Measurements from ENCODE around the gene DRD3.

The DRD3 gene

GRCh38 chr3:114178770-114179368 lies at the start of gene DRD3:
TSS of gene DRD3 (minus strand) at chr3:114179052. CDS start at chr3:114171992, 7,060 bp downstream.
- in situ Hi-C loops (cut with MboI; ENCODE audit: low sequenced_read_pairs) = no loop called here

DNA sequence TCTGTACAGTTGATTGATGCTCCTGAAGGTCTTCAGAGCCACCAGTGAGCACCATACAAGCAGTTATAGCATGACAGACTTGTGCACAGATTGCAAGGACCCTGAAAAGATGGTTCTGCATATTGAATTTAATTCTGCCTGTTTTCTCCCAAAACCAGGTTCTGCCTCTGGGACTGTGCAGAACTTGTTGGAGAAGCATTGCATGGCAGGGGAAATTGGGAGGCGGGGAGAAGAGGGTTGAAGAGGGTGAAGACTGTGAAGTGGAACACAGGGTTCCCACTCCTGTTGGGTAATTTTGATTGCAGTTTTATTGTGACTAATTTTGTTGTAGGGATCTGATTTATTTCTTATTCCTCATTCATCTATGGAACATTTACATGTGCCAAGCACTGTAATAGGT lies 48.2 kb upstream of the DRD3 start:
- in situ Hi-C loops (cut with MboI; ENCODE audit: low sequenced_read_pairs) = no loop called here

- in situ Hi-C loops (cut with MboI; ENCODE audit: low sequenced_read_pairs) = no loop called here
These were observed 47.5 kb upstream of the DRD3 start for GRCh38 chr3:114226313-114226712.

- in situ Hi-C loops (cut with MboI; ENCODE audit: low sequenced_read_pairs) = no loop called here
These were observed 44.3 kb upstream of the DRD3 start for GRCh38 chr3:114223143-114223542.

- in situ Hi-C loops (cut with MboI; ENCODE audit: low sequenced_read_pairs) = no loop called here
These were observed 43.0 kb upstream of the DRD3 start for GRCh38 chr3:114221881-114222264.

- in situ Hi-C loops (cut with MboI; ENCODE audit: low sequenced_read_pairs) = no loop called here
These were observed 42.5 kb upstream of the DRD3 start for GRCh38 chr3:114221165-114221880.

- in situ Hi-C loops (cut with MboI; ENCODE audit: low sequenced_read_pairs) = no loop called here
These were observed 40.9 kb upstream of the DRD3 start for GRCh38 chr3:114219741-114220140.

- in situ Hi-C loops (cut with MboI; ENCODE audit: low sequenced_read_pairs) = no loop called here
These were observed 39.8 kb upstream of the DRD3 start for GRCh38 chr3:114218578-114219185.

- in situ Hi-C loops (cut with MboI; ENCODE audit: low sequenced_read_pairs) = no loop called here
These were observed 39.2 kb upstream of the DRD3 start for GRCh38 chr3:114218006-114218405.

DNA sequence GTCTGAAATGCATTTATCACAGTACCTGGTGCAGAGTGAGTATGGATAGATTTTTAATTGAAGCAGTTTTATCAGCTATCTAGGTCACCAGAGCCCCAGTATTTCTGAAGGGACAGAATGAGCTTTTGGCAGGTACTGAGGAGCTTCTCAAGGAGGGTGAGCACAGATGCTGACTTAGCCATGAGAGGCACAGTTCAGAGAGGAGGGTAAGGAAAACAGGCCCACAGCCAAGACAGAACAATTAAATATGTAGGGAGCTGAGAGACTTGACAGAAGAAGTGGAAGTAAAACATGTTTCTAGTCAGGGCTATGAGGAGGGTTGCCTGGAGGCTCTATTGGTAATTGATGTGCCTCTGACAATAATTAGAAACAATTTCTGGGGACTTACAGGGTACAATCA lies 38.4 kb upstream of the DRD3 start:
- in situ Hi-C loops (cut with MboI; ENCODE audit: low sequenced_read_pairs) = no loop called here

GRCh38 chr3:114216186-114216970 lies 37.5 kb upstream of the DRD3 start:
- in situ Hi-C loops (cut with MboI; ENCODE audit: low sequenced_read_pairs) = no loop called here

- in situ Hi-C loops (cut with MboI; ENCODE audit: low sequenced_read_pairs) = no loop called here
These were observed 35.9 kb upstream of the DRD3 start for GRCh38 chr3:114214542-114215341.

DNA sequence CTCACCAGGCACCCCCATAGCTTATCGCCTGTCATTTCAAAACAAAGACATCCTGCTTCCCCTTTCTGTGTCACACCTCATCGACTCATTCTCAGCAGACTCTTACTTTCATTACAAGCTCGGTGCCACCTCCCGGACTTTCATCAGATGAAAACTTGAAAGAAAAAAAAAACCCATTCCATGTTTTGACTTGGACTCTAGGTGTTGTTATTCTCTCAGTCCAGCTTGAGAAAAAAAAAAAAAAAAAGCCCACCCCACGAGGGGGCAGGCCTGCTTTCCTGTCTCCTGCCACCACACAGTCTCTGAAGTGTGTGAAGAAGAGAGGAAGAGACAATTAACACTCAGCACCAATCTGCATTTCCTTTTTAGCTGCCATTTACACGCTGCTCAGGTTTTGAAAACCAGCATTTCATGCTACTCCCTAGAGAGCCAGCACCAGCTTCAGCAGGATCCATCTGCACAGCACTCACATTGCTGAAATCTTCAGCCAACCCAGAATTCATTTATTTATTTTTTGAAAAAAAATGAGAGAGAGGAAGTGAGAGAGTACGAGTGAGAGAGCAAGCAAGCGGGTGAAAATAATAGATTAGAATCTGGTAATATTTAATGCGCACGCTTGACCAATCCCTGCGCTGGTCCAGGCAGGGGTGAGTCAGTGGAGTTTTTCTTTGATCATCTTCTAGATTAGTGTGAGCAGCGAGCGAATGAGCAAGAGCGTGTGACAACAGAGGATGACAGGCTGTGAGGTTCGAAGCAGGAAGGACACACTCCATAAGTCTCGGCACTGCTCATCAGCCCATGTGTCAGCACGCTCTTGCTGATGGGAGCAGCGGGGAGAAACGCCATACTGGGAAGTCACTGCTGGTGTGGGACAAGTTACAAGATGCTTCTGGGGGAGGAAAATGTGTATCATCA lies 35.0 kb upstream of the DRD3 start:
- in situ Hi-C loops (cut with MboI; ENCODE audit: low sequenced_read_pairs) = no loop called here

DNA sequence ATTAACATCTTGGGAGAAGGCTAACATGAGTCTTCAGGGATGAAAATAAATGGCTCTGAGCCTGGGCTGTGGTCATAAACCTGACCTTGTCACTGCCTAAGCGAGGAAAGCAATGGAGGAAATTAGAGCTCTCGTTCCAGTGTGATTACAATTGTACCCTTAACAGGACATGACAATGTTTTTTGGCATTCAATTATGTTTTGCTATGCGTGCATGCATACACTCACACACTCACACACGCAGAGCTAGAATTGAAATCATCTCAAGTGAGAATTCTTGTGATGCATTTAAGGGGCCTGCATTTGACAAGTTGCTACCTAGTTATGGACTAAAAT lies 34.4 kb upstream of the DRD3 start:
- in situ Hi-C loops (cut with MboI; ENCODE audit: low sequenced_read_pairs) = no loop called here

GRCh38 chr3:114212646-114213045 lies 33.8 kb upstream of the DRD3 start:
- in situ Hi-C loops (cut with MboI; ENCODE audit: low sequenced_read_pairs) = no loop called here

DNA sequence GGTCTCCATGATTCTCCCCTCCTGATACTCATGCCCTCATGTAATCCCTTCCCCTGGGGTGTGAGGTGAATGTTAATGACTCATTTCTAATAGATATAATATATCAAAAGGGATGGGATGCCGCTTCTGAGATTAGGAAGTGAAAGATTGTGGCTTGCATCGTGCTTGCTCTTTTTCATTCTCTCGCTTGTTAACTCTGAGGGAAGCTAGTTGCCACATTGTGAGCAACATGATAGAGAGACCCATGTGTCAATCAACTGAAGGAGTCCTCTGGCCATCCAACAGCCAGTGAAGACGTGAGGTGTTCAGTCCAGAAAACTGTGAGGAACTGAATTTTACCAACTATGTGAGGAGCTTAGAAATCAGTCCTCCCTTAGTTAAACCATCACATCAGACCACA lies 28.9 kb upstream of the DRD3 start:
- in situ Hi-C loops (cut with MboI; ENCODE audit: low sequenced_read_pairs) = no loop called here

- in situ Hi-C loops (cut with MboI; ENCODE audit: low sequenced_read_pairs) = no loop called here
These were observed 27.5 kb upstream of the DRD3 start for GRCh38 chr3:114206342-114206741.

DNA sequence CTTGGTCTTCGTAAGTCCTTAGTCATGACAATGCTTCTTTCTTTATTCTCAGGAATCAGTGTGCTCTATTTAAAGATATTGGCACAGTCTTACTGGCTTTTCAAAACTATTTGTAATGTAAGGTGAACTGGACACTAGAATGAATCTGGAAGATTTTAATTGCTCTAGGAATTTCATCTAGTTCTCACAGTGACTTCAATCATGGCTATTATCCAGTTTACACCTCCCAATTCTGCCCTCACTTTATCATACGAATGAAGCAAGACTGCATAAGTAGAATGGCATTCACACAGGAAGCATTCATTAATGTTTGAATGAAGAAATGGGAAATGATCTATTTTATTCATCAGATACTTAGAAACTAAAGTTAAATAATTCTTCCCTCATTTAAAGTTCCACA lies 26.7 kb upstream of the DRD3 start:
- in situ Hi-C loops (cut with MboI; ENCODE audit: low sequenced_read_pairs) = no loop called here

- in situ Hi-C loops (cut with MboI; ENCODE audit: low sequenced_read_pairs) = no loop called here
These were observed 15.9 kb upstream of the DRD3 start for GRCh38 chr3:114194750-114195149.

GRCh38 chr3:114192136-114192535 lies 13.3 kb upstream of the DRD3 start:
- in situ Hi-C loops (cut with MboI; ENCODE audit: low sequenced_read_pairs) = no loop called here

All from HL-60/S4 (cell line).